Naive thymus-derived CD4-positive, alpha-beta T cell (primary cell): ENCODE data around the gene HACE1. TPM values are rescaled to one million over a fixed set of nuclear protein-coding genes. Genes with fewer than 3 reads are reported as not detected.
"Not testable (repeated sequence)": the region's sequence is repeated elsewhere in the genome, so short reads cannot be mapped to it uniquely, and the experiment has no call there.

Experiments
- ATAC-seq: fragments of 150-1000 bp; cut with Tn5 transposase; 2 replicates; pipeline ENCODE4 v1.10.0; 2021; ENCODE audit warnings: mild to moderate bottlenecking, moderate library complexity
- CTCF ChIA-PET: fragments of 350-600 bp; sonication (Branson Sonifier 250); formaldehyde crosslinking; loops from one replicate; lab custom pipeline; 2021; ENCODE audit warnings: antibody characterized with exemption; lab: Charles Lee
- POLR2A ChIA-PET: fragments of 350-600 bp; sonication (Branson Sonifier 250); formaldehyde crosslinking; loops from one replicate; lab custom pipeline; 2021; ENCODE audit warnings: antibody characterized with exemption, inconsistent platforms; lab: Charles Lee
- DNase-seq, 9 donors: peaks; one replicate each; pipeline versions ENCODE4 v3.0.0 to v3.0.0-alpha.2; 2020 to 2022; ENCODE audit warnings: mixed read lengths in 1 of 9
- H3K27ac ChIP-seq: one replicate; pipeline ENCODE4 v1.7.0; 2013; ENCODE audit warnings: mild to moderate bottlenecking, low read depth, low read length, moderate library complexity
- H3K27me3 ChIP-seq, 2 donors: one replicate each; pipeline ENCODE4 v1.7.0; 2013; ENCODE audit warnings: low read length in 2 of 2, mild to moderate bottlenecking in 2 of 2, moderate library complexity in 2 of 2; ENCODE audit not compliant: control insufficient read depth in 2 of 2, insufficient read depth in 2 of 2
- H3K36me3 ChIP-seq, 3 experiments: 1 replicate in 2 of 3; 2 replicates in 1 of 3; pipeline ENCODE4 v1.7.0; 2013; ENCODE audit warnings: low read length in 3 of 3, mild to moderate bottlenecking in 3 of 3, moderate library complexity in 1 of 3; ENCODE audit not compliant: insufficient read depth in 3 of 3, control insufficient read depth in 2 of 3
- H3K4me1 ChIP-seq, 2 donors: one replicate each; pipeline ENCODE4 v1.7.0; 2013; ENCODE audit warnings: low read length in 2 of 2, mild to moderate bottlenecking in 2 of 2, moderate library complexity in 1 of 2; ENCODE audit not compliant: control insufficient read depth in 2 of 2, insufficient read depth in 2 of 2
- H3K4me3 ChIP-seq: 2 replicates; pipeline ENCODE4 v1.7.0; 2013; ENCODE audit warnings: mild to moderate bottlenecking, low read length
- H3K9me3 ChIP-seq, 3 experiments: 1 replicate in 2 of 3; 2 replicates in 1 of 3; pipeline ENCODE4 v1.7.0; 2013; ENCODE audit warnings: low read length in 3 of 3; ENCODE audit not compliant: control insufficient read depth in 2 of 3
- H3K27ac Mint-ChIP-seq, 9 donors: one replicate each; pipeline ENCODE4 v1.8.0; 2020 to 2022; ENCODE audit warnings: mixed read lengths in 9 of 9, mild to moderate bottlenecking in 8 of 9, moderate library complexity in 5 of 9, inconsistent platforms in 2 of 9
- H3K27me3 Mint-ChIP-seq, 5 donors: one replicate each; pipeline ENCODE4 v1.8.0; 2021 to 2022; ENCODE audit warnings: mixed read lengths in 5 of 5, mild to moderate bottlenecking in 1 of 5
- H3K36me3 Mint-ChIP-seq, 5 donors: one replicate each; pipeline ENCODE4 v1.8.0; 2020 to 2022; ENCODE audit warnings: mixed read lengths in 5 of 5, mild to moderate bottlenecking in 3 of 5, inconsistent platforms in 1 of 5
- H3K4me1 Mint-ChIP-seq, 7 donors: one replicate each; pipeline ENCODE4 v1.8.0; 2020 to 2022; ENCODE audit warnings: mixed read lengths in 7 of 7, mild to moderate bottlenecking in 3 of 7, inconsistent platforms in 1 of 7
- H3K4me3 Mint-ChIP-seq, 10 donors: one replicate each; pipeline ENCODE4 v1.8.0; 2020 to 2022; ENCODE audit warnings: mild to moderate bottlenecking in 10 of 10, mixed read lengths in 10 of 10, moderate library complexity in 6 of 10, inconsistent platforms in 2 of 10
- H3K9me3 Mint-ChIP-seq, 11 donors: one replicate each; pipeline ENCODE4 v1.8.0; 2020 to 2022; ENCODE audit warnings: mixed read lengths in 11 of 11, mild to moderate bottlenecking in 4 of 11, inconsistent platforms in 1 of 11, moderate library complexity in 1 of 11
- intact Hi-C, 2 donors: fragments of 100-400 bp; cut with micrococcal nuclease; formaldehyde crosslinking; loops; one replicate each; pipeline ENCODE4 v1.15.1; 2023
- polyA plus RNA-seq, 2 donors: library from polyadenylated mRNA; unstranded; fragments of 300-500 nt; fragmentation: Illumina TruSeq; gene quantifications; one replicate each; pipeline ENCODE4 v1.2.3, GENCODE V29; 2021
- total RNA-seq, 6 experiments: library from RNA in 5 of 6; stranded (reverse) in 5 of 6; gene quantifications; 1 replicate in 5 of 6; 2 replicates in 1 of 6; pipeline ENCODE4 v1.2.3 and lab custom pipeline; 2021 to 2026

The HACE1 gene
- total and polyA plus RNA-seq, 7 experiments from 2014 or later = 4.1 to 17.1 (median 12.1) TPM

GRCh38 chr6:104858642-104859041 lies 1.1 kb downstream of the HACE1 start:
- ATAC-seq = no peak
- peak overlapping the region; percentile 87 to 95 (median 92) for H3K4me3 Mint-ChIP-seq
- peak in 1 of 9 donors; percentile 6 for DNase-seq
- H3K4me1 Mint-ChIP-seq = peaks cover 10 to 30% (median 18%) of the 10 kb centered on the region in 7 donors
- H3K27me3 ChIP-seq = no peaks in the 10 kb centered on the region
- H3K9me3 ChIP-seq = no peaks in the 10 kb centered on the region
- intact Hi-C loops = loop anchor here (1.0 to 10.0 kb wide), 7 partner anchors 66 to 1666 kb away; partner anchors contain the start of genes PREP (in 2 of the 2) and ATG5 (in 1 of the 2)
- peak overlapping the region; percentile 79 for H3K4me3 ChIP-seq
- H3K9me3 Mint-ChIP-seq = no peaks in the 10 kb centered on the region
- no peak overlapping the region for H3K27ac ChIP-seq
- no peaks in the 10 kb centered on the region for H3K36me3 Mint-ChIP-seq
- H3K4me1 ChIP-seq = peaks cover 8 to 9% of the 10 kb centered on the region in 2 donors
- peaks cover 1 to 11% (median 6%) of the 10 kb centered on the region in 5 donors for H3K27me3 Mint-ChIP-seq
- ChIA-PET POLR2A (interaction anchor here (0.6 kb wide), 1 partner anchor 221 kb away, joined by 4 read pairs; no protein-coding TSS in a partner anchor), CTCF (no interaction called here)
- peak overlapping the region in 7 of 9 donors; percentile 18 to 92 (median 71) for H3K27ac Mint-ChIP-seq
- peaks cover 0 to 3% (median 0%) of the 10 kb centered on the region in 3 experiments for H3K36me3 ChIP-seq

GRCh38 chr6:104855507-104855906 lies 4.2 kb downstream of the HACE1 start:
- no peaks in the 10 kb centered on the region for H3K27me3 Mint-ChIP-seq
- Histone ChIP-seq H3K27ac (no peak overlapping the region), H3K4me3 (no peak overlapping the region), H3K4me1 (peaks cover 8 to 9% of the 10 kb centered on the region in 2 donors), H3K27me3 (no peaks in the 10 kb centered on the region), H3K36me3 (peaks cover 0 to 6% (median 0%) of the 10 kb centered on the region in 3 experiments), H3K9me3 (no peaks in the 10 kb centered on the region)
- peaks cover 4 to 14% (median 4%) of the 10 kb centered on the region in 5 donors for H3K36me3 Mint-ChIP-seq
- POLR2A ChIA-PET = no interaction called here
- peaks cover 10 to 24% (median 18%) of the 10 kb centered on the region in 7 donors for H3K4me1 Mint-ChIP-seq
- CTCF ChIA-PET = no interaction called here
- intact Hi-C loops = loop anchor here (5.0 to 10.0 kb wide), 4 partner anchors 63 to 1669 kb away; no protein-coding TSS in a partner anchor
- DNase-seq (no peak), ATAC-seq (no peak)
- H3K9me3 Mint-ChIP-seq = no peaks in the 10 kb centered on the region
- H3K4me3 Mint-ChIP-seq = no peak overlapping the region
- H3K27ac Mint-ChIP-seq = no peak overlapping the region

- H3K27me3 Mint-ChIP-seq = not testable (repeated sequence)
These were observed 12.0 kb downstream of the HACE1 start for GRCh38 chr6:104847721-104848120.

GRCh38 chr6:104843229-104843628 lies 16.5 kb downstream of the HACE1 start:
- Mint-ChIP-seq H3K27ac (no peak overlapping the region), H3K4me1 (peaks cover 0 to 9% (median 0%) of the 10 kb centered on the region in 7 donors), H3K4me3 (no peak overlapping the region), H3K9me3 (no peaks in the 10 kb centered on the region), H3K36me3 (peaks cover 4 to 26% (median 22%) of the 10 kb centered on the region in 5 donors), H3K27me3 (no peaks in the 10 kb centered on the region)
- no peak for DNase-seq
- H3K4me3 ChIP-seq = no peak overlapping the region
- H3K27ac ChIP-seq = no peak overlapping the region
- ATAC-seq = no peak
- ChIA-PET POLR2A (no interaction called here), CTCF (no interaction called here)
- H3K9me3 ChIP-seq = no peaks in the 10 kb centered on the region
- H3K4me1 ChIP-seq = no peaks in the 10 kb centered on the region
- H3K36me3 ChIP-seq = peaks cover 0 to 16% (median 0%) of the 10 kb centered on the region in 3 experiments
- intact Hi-C loops = no loop called here
- no peaks in the 10 kb centered on the region for H3K27me3 ChIP-seq

More at GRCh38 chr6:104847721-104848120, 12.0 kb downstream of the HACE1 start:
- H3K9me3 Mint-ChIP-seq, intact Hi-C loops, H3K9me3 ChIP-seq, H3K4me3 Mint-ChIP-seq, H3K4me3 ChIP-seq, H3K4me1 ChIP-seq, ATAC-seq, H3K27me3 ChIP-seq, DNase-seq, H3K27ac Mint-ChIP-seq, CTCF ChIA-PET, H3K27ac ChIP-seq: not testable (repeated sequence)
- POLR2A ChIA-PET = interaction anchor here (1.1 kb wide), 1 partner anchor 16 kb away, joined by 3 read pairs; no protein-coding TSS in a partner anchor
- H3K4me1 Mint-ChIP-seq = peaks cover 0 to 11% (median 0%) of the 10 kb centered on the region in 7 donors
- H3K36me3 Mint-ChIP-seq = peaks cover 6 to 32% (median 19%) of the 10 kb centered on the region in 5 donors
- peaks cover 0 to 21% (median 0%) of the 10 kb centered on the region in 3 experiments for H3K36me3 ChIP-seq

- ATAC-seq (no peak), DNase-seq (no peak)
- ChIA-PET CTCF (no interaction called here), POLR2A (no interaction called here)
- intact Hi-C loops = no loop called here
- Histone ChIP-seq H3K27me3 (no peaks in the 10 kb centered on the region), H3K27ac (no peak overlapping the region), H3K4me3 (no peak overlapping the region), H3K4me1 (no peaks in the 10 kb centered on the region), H3K9me3 (no peaks in the 10 kb centered on the region), H3K36me3 (peaks cover 0 to 8% (median 0%) of the 10 kb centered on the region in 3 experiments)
- peaks cover 0 to 2% (median 0%) of the 10 kb centered on the region in 11 donors for H3K9me3 Mint-ChIP-seq
- peaks cover 11 to 60% (median 39%) of the 10 kb centered on the region in 5 donors for H3K36me3 Mint-ChIP-seq
- H3K27me3 Mint-ChIP-seq = no peaks in the 10 kb centered on the region
- H3K4me3 Mint-ChIP-seq = no peak overlapping the region
- H3K4me1 Mint-ChIP-seq = peaks cover 0 to 2% (median 0%) of the 10 kb centered on the region in 7 donors
- H3K27ac Mint-ChIP-seq = no peak overlapping the region
These were observed 22.6 kb downstream of the HACE1 start for GRCh38 chr6:104837158-104837557.

GRCh38 chr6:104836479-104837020 lies 23.2 kb downstream of the HACE1 start:
- CTCF ChIA-PET, H3K9me3 Mint-ChIP-seq, H3K27ac ChIP-seq, H3K9me3 ChIP-seq, H3K4me1 ChIP-seq, H3K27me3 Mint-ChIP-seq, H3K27ac Mint-ChIP-seq, ATAC-seq, H3K4me3 Mint-ChIP-seq, intact Hi-C loops, POLR2A ChIA-PET, H3K4me1 Mint-ChIP-seq, H3K36me3 ChIP-seq, H3K27me3 ChIP-seq, DNase-seq, H3K4me3 ChIP-seq: not testable (repeated sequence)
- peaks cover 11 to 60% (median 39%) of the 10 kb centered on the region in 5 donors for H3K36me3 Mint-ChIP-seq
